ENCODE data around the gene CTSK.
"Not testable (repeated sequence)": the region's sequence is repeated elsewhere in the genome, so short reads cannot be mapped to it uniquely, and the experiment has no call there.

The CTSK gene

DNA sequence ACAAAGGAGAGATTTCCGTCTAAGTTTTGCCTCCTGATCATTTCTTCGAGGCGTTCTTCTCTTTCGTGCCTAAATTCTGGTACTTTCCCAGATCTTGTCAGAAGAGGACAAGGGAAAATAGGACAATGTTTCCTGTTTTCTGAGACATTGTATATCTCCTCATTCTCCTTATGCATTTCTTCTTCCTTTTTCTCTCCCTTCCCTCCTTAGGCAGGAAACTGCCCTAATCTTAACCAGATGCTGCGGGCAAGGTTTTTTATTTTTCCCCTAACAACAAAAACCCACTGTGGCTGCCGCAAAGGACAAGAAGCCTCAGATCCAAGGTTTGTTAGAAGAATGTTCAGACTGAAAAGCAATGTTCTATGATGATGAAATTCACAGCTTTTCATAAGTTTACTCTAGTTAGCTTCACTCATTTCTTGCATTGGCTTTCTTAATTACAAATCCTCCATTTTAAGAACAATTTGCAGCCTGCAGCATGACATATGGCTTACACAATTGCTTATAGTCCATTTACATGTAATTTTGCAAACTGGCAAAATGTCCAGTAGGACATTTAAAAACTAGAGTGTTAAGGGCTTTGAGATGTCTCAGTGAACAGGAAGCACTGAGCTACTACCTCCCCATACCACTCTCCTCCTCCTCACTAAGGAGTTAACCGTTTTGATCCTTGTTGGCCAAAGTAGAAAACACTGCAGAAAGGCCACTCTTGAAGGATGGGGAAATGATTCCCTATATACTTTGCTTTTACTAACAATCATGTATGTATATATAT is 624 bp downstream of the CTSK start:
- no peak for DNase-seq (ENCODE audit: low read depth, low spot score)

DNA sequence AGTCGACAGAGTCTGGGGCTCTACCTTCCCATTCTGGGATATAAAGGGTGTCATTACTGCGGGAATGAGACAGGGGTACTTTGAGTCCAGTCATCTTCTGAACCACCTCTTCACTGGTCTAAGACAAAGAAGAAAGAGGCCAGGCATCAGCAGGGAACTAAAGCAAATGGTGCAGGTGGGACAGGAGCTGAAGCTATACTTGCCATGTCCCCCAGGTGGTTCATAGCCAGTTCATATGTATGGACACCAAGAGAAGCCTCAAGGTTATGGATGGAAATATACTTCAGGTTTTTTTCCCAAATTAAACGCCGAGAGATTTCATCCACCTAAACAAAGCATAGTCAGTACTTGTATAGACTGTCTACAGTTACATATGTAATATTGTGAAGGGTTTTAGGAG is 2.2 kb downstream of the CTSK start:
- no peak for DNase-seq (ENCODE audit: low read depth, low spot score)

GRCh38 chr1:150804671-150805070 is 3.4 kb downstream of the CTSK start:
- no peak for DNase-seq (ENCODE audit: low read depth, low spot score)

- DNase-seq (ENCODE audit: low read depth, low spot score), result no peak
Measured at GRCh38 chr1:150799089-150799488, 9.0 kb downstream of the CTSK start.

DNA sequence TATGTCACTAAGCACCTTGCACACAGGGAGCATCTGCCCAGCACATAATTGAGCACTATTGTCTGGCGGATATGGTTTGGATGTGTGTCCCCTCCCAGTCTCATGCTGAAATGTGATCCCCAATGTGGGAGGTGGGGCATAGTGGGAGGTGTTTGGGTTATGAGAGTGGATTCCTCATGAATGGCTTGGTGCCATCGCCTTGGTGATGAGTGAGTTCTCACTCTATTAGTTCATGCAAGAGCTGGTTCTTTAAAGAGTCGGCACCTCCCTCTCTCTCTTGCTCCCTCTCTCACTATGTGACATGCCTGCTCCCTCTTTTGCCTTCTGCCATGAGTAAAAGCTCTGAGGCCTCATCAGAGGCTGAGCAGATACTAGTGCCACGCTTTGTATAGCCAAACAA is 9.5 kb downstream of the CTSK start:
- DNase-seq (ENCODE audit: low read depth, low spot score), result no peak

- DNase-seq (ENCODE audit: low read depth, low spot score), result no peak
Measured at GRCh38 chr1:150796374-150796773, 11.7 kb downstream of the CTSK start.

DNA sequence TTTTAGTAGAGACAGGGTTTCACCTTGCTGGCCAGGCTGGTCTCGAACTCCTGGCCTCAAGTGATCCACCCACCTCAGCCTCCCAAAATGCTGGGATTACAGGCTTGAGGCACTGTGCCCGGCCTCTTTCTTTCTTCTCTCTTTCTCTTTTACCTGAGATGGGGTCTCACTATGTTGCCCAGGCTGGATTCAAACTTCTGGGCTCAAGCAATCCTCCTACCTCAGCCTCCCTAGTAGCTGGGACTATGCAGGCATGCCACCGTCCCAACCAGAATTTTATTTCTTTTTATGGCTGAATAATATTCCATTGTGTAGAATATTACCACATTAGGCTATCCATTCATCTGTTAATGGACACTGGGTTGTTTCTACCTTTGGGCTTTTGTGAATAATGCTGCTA is 14.3 kb downstream of the CTSK start:
- DNase-seq (ENCODE audit: low read depth, low spot score), result not testable (repeated sequence)

DNA sequence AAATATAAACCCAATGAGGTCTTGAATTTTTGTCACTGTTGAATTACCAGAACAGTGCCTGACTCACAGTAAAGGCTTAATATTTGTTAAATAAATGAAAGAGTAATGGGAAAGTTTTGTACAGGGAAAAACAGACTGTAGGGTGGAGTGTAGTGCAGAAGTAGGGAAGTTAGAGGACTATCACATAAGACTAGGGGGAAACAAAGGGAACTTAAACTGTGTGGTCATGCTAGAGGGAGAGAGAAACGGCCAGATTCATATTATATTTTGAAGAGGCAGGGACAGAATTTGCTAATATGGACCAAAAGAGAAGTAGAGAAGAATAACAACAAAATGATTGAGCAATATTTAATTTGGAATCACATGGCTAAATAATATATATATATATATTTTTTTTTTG is 14.8 kb downstream of the CTSK start:
- DNase-seq (ENCODE audit: low read depth, low spot score), result no peak

- no peak for DNase-seq (ENCODE audit: low read depth, low spot score)
Measured at GRCh38 chr1:150791585-150791984, 16.5 kb downstream of the CTSK start.

GRCh38 chr1:150789396-150789795 is 18.7 kb downstream of the CTSK start:
- DNase-seq (ENCODE audit: low read depth, low spot score), result no peak

GRCh38 chr1:150788946-150789345 is 19.1 kb downstream of the CTSK start:
- DNase-seq (ENCODE audit: low read depth, low spot score), result no peak

DNA sequence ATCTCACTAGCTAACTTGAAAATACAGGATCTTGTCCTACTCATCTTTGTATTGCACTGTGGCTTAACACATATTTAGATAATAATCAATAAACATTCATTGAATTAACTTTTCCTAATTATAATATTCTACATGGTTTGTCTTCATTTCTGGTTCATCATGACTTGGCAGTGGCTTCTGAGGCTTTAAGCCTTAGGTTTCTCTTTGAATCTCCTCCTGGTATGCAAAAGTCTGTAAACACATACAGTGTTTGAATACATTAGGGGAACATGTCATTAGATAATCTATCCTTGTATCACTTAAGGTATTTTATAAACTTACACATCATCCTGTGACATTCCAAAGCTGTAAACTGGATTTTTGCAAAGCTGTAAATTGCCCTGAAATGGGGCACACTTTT is 20.6 kb downstream of the CTSK start:
- DNase-seq (ENCODE audit: low read depth, low spot score), result no peak

DNA sequence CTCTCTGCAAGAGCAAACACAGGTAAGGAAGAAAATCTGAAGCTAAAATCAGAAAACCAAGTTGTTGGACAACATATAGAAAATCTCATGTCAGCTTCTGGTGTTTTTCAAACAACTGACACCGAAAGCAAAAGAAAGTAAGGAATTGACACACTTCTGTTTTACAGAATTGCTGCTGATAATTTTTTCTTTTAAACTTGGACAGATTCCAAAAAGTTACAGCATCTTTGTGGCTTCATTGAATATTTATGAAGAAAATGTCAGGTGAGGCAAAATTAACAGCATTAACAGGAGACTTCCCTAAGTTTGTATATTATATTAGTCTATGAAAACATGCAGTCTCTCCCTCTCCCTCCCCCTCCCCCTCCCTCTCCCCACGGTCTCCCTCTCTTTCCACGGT is 27.6 kb downstream of the CTSK start:
- no peak for DNase-seq (ENCODE audit: low read depth, low spot score)

GRCh38 chr1:150778409-150778808 is 29.7 kb downstream of the CTSK start:
- no peak for DNase-seq (ENCODE audit: low read depth, low spot score)

GRCh38 chr1:150777544-150777943 is 30.5 kb downstream of the CTSK start:
- no peak for DNase-seq (ENCODE audit: low read depth, low spot score)

- DNase-seq (ENCODE audit: low read depth, low spot score), result not testable (repeated sequence)
Measured at GRCh38 chr1:150775931-150776505, 32.0 kb downstream of the CTSK start.

DNA sequence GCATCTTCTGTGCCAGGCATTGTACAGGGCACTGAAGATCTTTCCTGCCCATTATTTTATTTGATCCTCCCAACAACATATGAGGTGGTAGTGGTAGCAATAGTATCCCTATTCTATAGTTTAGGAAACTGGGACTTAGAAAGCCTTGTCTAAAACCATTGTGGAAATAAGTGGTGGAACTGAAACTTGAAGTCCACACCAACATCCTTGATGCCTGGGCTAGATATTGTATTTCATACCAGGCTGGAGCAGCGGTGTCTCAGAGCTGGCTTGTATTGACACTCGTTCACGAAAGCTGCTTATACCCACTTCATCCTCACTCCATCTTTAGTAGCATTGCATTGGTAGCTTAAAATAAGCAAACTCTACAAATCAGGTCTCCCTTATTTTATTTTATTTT is 32.8 kb downstream of the CTSK start:
- no peak for DNase-seq (ENCODE audit: low read depth, low spot score)

DNA sequence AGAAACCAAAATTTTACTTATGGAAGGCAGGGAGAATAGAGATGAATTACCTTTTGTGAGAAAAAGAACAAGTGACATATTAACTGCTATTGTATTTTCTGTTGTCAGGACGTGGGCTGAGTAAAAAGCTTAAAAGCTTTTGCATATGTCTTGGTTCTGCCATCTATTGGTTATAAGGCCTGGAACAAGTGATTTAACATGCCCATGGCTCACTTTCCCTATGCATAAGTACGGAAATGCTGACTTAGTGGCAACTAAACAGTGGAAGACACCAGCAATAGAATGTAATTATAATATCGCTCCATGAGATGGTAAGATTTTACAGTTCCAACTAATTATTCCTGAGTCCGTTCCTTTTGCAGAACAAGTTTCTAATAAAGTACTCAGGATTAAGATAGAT is 35.7 kb downstream of the CTSK start:
- DNase-seq (ENCODE audit: low read depth, low spot score), result no peak

- DNase-seq (ENCODE audit: low read depth, low spot score), result not testable (repeated sequence)
Measured at GRCh38 chr1:150767704-150768103, 40.4 kb downstream of the CTSK start.

DNA sequence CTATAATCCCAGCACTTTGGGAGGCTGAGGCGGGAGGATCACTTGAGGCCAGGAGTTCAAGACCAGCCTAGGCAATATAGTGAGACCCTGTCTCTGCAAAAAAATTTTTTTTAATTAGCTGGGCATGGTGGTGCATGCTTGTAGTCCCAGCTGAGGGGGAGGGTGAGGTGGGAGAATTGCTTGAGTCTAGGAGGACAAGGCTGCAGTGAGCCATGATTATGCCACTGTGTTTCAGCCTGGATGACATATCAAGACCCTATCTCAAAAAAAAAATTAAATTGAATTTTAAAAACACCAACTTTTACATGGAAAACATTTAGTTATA is 42.1 kb downstream of the CTSK start:
- DNase-seq (ENCODE audit: low read depth, low spot score), result not testable (repeated sequence)

DNA sequence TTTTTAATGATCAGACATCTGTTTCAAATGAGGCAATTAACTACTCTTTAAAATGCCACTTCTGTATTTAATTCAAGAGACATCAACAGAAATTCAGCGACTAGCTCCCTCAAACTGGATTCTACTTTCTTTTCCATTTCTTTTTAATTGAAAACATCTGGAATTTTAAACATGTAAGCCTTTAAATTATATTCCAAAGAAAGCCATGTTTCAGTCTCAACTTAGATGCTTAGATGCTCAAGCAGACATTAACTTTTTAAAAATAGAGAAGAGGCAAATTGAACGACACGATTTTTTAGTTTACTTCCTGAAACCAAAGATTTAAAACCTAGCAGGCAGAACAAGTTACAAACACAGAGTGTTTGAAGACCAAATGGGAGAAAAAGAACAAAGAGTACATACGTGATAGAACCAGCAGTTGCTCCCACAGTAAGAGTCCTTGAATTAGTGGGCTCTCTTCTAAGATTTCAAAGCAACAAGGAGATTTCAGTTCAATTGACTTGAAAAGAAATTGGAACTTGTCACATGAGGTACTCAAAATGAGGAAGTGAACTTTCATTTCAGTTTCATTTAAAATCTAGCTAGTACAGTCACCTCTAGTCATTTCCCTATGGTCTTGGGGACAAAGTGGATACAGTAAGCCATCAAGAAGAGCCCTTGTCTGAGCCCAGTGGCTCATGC is 42.6 kb downstream of the CTSK start, which contains the start of gene CTSS:
Gene CTSS (minus strand): TSS at position 483 of the 681 bp plus-strand sequence. CDS start 1,015 bp downstream, outside the sequence.
- peak; percentile 2 for DNase-seq (ENCODE audit: low read depth, low spot score)

- DNase-seq (ENCODE audit: low read depth, low spot score), result peak; percentile 9
Measured at GRCh38 chr1:150764617-150765101, 43.4 kb downstream of the CTSK start.

DNA sequence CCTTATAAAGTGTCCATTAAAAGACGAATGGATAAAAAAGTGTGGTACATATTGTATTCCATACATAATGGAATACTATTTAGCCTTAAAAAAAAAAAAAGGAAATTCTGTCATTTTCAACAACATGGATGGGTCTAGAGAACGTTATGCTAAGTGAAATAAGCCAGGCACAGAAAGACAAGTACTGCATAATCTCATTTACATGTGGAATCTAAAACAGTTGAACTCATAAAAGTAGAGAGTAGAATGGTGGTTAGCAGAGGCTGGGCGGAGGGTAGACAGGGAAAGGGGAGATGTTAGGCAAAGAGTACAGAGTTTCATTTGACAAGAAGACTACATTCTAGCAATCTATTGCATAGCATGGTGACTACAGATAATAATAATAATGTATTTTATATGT is 45.0 kb downstream of the CTSK start:
- DNase-seq (ENCODE audit: low read depth, low spot score), result no peak
